Right hindlimb (tissue), 1 donor: Measurements from ENCODE around the gene TNFRSF17.
"Not testable (repeated sequence)": the region's sequence is repeated elsewhere in the genome, so short reads cannot be mapped to it uniquely, and the experiment has no call there.

ENCODE experiments used
- DNase-seq: peaks from one replicate; pipeline ENCODE4 v3.0.0-alpha.2; 2018

TNFRSF17 gene

DNA sequence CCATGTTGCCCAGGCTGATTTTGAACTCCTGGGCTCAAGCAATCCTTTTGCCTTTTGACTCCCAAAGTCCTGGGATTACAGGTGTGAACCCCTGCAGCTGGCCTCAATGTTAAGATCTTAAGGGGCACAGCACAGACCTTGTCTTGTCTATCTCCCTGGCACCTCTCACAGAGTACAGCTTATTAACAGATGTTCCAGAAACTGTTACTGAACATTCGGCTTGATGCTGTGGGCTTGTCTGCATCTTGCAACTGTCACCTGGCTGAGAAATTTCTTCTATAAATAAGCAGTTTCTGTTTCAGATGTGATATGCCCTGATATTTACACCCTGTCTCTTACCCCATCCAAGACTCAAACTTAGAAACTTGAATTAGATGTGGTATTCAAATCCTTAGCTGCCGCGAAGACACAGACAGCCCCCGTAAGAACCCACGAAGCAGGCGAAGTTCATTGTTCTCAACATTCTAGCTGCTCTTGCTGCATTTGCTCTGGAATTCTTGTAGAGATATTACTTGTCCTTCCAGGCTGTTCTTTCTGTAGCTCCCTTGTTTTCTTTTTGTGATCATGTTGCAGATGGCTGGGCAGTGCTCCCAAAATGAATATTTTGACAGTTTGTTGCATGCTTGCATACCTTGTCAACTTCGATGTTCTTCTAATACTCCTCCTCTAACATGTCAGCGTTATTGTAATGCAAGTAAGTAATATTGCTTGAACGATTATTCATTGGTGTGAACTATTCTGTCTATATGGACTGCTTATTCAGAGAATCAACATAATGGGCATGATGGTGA lies at the start of gene TNFRSF17:
TSS of gene TNFRSF17 (plus strand) at position 450 of the 791 bp plus-strand sequence. CDS start at position 565, 115 bp downstream.
- no peak for DNase-seq

DNA sequence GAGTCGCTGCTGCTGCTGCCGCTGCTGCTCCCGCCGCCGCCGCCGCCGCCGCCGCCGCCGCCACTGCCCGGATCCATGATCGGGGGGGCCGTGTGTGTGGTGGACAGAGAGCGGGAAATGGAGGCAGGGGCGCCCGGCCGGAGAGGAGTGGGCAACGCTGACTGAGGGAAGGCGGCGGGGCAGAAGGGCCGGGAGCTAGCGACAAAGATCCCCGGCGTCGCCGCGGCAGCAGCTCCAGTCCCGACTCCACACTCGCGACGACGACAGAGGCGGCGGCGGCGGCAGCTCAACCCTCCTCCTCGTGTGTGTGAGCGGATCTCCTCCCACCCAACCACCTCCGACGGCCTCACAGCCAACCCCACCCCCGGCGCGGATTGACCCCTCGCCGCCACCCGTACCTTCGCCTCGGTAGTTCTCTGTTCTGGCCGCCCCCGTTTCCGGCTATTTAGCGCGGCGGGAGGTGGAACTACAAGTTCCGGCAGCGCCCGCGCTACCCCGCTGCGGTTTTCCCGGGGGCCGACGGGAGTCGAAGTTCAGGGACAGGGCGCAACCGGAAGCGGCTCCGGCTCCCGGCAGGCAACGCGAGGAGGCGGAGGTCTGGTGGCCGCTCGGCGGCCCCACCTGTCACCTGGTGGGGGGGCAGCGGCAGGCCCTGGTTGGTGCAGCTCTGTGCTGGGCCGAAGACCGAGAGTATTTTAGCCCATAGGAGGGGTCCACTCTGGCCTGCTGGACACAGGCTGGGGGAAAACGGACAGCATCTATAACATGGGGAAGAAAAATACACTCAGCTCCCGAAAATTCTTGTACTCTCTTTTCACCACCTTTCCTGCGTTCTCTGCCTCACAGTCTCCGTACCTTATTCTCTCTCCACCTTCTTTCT lies 49.1 kb upstream of the TNFRSF17 start, which contains the start of gene GSPT1:
TSS of gene GSPT1 (minus strand) at position 313 of the 880 bp plus-strand sequence. CDS start at position 77, 236 bp downstream.
- peak; percentile 100 for DNase-seq

DNA sequence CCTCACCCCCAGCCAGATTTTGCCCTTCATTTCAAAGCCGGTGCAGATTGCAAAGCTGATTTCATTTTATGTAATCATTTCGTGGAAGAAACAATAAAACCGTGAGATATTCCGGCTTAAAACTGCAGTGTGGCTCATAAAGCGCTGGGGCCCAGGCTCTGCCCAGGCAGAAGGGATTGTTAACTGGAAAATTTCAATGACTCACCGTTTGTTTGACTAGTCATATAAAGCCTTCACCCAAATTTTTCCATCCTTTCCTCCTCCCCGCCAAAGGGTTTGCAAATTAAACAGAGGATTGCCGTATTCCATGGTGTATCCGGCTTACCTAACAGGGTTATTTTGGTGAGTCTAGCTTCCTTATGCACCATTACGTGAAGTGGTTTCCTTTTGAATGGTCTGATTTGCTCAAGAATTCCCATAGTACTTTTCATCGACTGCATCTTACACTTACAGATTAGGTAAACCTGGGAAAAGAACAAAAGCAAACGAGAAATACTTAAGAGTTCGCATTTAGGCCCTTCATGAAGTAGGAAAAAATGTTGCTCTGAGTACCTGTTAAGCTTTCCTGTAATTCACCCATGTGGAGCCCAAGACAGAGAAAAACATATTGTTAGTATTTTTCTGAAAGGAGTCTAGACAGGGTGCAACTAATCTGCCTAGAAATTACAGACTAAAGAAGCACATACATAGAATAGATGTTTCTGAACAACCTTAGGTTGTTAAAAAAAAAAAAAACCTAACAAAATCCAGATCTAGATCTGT lies 48.3 kb upstream of the TNFRSF17 start:
- no peak for DNase-seq

DNA sequence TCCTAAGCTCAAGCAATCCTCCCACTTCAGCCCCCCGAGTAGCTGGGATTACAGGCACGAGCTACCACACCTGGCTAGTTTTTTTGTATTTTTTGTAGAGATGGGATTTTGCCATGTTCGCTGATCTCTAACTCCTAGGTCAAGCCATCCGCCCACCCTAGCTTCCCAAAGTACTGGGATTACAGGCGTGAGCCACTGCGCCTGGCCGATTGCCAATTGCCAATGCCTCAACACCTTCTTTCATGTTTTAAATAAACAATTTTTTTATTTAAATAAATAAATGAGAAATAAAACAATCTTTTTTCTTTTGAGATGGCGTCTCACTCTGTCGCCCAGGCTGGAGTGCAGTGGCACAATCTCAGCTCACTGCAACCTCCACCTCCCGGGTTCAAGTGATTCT lies 41.0 kb upstream of the TNFRSF17 start:
- not testable (repeated sequence) for DNase-seq

DNA sequence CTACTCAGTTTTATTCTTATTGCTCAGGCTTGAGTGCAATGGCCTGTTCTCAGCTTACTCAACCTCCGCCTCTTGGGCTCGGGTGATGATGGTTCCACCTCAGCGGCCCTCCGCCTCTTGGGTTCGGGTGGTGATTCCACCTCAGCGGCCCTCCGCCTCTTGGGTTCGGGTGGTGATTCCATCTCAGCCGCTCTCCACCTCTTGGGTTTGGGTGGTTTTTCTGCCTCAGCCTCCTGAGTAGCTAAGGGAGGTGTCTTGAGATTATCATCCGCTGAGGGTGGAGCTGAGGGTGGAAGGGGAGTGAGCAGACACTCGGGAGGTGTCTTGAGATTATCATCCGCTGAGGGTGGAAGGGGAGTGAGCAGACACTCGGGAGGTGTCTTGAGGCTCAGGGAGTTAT lies 37.7 kb upstream of the TNFRSF17 start:
- DNase-seq = not testable (repeated sequence)

DNA sequence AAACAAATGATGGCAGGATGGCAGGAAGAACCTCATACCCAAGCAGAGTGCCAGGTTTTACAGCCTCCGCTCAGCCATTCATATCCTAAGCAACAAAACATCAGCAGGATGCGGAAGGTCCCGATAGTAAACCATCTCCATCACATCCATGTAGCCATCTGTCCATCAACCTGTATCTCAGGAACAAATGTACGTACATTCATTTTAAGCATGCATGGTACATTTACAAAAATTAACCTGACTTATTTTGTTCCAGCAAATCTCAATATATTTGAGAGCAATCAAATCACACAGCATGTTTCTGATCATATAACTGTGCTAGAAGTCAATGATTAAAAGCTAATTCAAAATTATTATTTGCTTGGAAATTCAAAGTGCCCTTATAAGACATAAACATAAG lies 23.1 kb upstream of the TNFRSF17 start, which contains the start of gene NPIPB2:
TSS of gene NPIPB2 (minus strand) at position 101 of the 400 bp plus-strand sequence. CDS start at position 101, 0 bp downstream.
- DNase-seq = not testable (repeated sequence)

DNA sequence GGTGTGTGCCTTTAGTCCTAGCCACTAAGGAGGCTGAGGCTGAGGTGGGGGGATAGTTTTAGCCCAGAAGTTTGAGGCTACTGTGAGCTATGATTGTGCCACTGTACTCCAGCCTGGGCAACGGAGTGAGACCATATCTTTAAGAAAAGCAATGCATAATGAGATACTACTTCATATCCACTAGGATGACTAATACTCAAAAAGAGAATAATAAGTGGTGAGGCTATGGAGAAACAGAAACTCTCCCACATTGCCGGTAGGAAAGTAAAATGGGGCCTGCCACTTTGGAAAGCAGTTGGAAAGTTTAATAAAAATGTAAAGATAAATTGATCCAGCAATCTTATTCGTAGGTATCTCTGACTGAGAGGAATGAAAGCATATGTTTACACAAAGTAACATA lies 18.6 kb upstream of the TNFRSF17 start:
- DNase-seq = no peak

DNA sequence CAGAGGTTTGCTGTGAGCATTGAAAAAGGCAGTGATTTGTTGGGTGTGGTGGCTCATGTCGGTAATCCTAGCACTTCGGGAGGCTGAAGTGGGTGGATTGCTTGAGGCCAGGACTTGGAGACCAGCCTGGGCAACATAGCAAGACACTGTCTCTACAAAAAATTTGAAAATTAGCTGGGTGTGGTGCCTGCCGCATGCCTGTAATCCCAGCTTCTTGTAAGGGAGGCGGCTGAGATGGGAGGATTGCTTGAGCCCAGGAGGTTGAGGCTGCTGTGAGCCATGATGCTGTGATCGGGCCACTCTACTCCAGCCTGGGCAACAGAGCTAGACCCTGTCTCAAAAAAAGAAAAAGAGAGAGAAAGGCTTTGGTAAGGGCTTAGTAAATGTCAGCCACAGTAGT lies 16.2 kb upstream of the TNFRSF17 start:
- DNase-seq = no peak

DNA sequence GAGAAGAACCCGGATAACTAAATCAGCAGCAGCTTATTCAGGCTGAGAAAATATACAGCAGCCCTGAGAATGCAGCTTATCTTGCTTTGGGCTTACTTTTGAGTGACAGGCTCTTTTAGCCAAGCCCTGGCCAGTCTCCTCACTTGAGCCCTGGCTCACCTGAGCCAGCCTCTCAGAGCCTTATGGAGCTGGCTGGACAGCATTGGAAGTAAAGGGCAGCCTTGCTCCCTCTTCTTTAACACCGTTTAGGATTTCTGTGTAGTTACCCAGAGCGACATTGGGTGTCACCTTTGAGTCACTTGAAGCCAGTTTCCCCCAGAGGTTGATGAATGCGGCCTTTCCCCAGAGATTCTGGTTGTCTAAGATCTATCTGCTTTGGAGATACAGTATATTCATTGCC lies 15.5 kb upstream of the TNFRSF17 start:
- DNase-seq = no peak

DNA sequence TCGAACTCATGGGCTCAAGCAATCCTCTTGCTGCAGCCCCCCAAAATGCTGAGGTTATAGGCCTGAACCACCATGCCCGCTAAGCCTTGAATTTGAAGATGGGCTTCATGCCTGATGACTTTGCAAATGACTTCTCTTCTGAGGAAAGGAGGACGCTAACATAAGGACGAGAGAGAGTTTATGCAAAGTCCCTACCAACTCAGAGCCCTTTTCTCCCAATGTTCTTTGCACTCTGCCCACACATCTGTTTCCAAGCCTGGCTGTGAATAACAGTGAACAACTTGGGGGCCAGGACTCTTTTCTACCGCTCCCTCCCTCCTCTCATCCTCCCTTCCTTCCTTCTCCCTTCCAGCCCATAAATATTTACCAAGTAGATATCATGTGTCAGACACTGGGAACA lies 14.6 kb upstream of the TNFRSF17 start:
- no peak for DNase-seq

DNA sequence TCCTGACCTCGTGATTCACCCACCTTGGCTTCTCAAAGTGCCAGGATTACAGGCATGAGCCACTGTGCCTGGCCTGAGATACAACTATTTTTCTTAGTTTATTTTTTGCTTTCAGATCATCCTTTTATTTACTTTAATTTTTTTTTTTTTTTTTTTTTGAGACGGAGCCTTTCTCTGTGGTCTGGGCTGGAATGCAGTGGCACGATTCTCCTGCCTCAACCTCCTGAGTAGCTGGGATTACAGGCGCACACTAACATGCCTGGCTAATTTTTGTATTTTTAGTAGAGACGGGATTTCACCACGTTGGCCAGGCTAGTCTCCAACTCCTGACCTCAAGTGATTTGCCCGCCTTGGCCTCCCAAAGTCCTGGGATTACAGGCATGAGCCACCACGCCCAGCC lies 11.4 kb upstream of the TNFRSF17 start:
- not testable (repeated sequence) for DNase-seq

DNA sequence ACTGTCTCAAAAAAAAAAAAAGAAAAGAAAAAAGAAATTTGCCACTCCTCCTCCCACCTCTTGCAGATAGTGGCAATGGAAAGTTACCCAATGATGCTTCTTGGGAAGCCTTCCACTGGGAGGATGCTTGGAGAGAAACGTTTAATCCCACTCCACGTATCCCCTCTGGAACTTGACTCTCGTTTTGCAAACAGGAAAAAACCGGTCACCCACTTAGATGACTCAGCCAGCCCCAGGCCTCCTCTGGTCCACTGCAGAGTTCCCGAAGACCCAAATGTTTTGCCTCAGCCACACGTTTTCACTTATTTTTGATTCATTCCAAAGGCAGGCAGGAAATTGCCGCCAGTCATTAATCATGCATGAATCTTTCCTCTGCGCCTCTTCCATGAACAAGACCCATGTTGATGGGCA lies 9.3 kb upstream of the TNFRSF17 start:
- no peak for DNase-seq

DNA sequence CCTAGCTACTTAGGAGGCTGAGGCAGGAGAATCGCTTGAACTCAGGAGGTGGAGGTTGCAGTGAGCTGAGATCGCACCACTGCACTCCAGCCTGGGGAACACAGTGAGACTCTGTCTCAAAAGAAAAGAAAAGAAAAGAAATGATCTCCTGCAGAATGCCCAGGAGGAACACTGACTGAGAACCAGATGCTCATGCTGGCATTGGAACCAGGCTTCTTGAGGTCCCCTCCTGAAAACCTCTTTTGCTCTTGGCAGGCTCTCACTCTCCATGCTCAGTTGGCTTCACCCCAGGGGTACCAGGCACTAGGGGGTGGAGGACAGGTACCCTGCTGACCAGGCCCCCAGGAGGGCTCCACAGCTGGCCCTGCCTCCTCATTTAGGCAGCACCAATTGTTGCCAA lies 8.5 kb upstream of the TNFRSF17 start:
- no peak for DNase-seq

DNA sequence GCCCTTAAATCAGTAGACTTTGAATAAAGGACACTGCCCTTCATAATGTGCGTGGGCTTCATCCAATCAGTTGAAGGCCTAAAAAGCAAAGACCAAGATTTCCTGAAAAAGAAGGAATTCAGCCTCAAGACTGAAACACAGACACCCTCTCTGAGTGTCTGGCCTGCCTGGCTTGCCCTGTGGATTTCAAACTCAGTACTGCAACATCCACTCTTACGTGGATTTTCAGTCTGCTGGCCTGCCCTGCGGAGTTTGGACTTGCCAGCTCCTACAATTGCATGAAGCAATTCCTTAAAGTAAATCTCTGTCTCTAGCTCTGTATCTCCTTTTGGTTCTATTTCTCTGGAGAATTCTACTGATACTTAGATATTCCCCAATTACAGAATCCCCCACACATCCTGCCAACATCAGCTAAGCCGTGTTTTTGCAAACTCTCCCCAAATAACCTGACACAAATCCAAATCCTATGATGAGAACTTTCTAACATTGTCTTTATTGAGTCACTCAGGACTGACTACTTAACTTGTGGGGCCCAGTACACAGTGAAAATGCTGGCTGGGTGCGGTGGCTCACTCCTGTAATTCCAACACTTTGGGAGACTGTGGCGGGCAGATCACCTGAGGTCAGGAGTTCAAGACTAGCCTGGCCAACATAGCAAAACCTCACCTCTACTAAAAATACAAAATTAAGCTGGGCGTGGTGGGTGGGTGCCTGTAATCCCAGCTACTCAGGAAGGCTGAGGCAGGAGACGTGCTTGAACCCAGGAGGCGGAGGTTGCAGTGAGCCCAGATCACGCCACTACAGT lies 7.2 kb upstream of the TNFRSF17 start:
- DNase-seq = no peak

DNA sequence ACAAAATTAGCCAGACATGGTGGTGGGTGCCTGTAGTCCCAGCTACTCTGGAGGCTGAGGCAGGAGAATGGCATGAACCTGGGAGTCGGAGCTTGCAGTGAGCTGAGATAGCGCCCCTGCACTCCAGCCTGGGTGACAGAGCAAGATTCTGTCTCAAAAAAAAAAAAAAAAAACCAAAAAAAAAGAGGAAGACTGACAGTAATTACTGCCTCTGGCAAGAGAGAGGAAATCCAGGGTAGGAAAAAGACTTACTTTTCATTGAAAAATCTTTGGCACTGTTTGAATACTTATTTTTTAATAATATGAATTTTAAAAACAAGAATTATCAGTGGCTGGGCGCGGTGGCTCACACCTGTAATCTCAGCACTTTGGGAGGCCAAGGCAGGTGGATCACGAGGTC lies 2.6 kb upstream of the TNFRSF17 start:
- DNase-seq = not testable (repeated sequence)

DNA sequence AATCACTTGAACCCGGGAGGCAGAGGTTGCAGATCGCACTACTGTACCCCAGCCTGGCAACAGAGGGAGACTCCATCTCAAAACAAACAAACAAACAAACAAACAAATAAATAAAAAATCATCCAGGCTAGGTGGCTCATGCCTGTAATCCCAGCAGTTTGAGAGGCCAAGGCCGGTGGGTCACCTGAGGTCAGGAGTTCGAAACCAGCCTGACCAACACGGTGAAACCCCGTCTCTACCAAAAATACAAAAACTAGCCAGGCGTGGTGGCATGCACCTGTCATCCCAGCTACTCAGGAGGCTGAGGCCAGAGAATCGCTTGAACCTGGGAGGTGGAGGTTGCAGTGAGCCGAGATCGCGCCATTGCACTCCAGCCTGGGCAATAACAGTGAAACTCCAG lies 2.0 kb upstream of the TNFRSF17 start:
- DNase-seq = not testable (repeated sequence)

DNA sequence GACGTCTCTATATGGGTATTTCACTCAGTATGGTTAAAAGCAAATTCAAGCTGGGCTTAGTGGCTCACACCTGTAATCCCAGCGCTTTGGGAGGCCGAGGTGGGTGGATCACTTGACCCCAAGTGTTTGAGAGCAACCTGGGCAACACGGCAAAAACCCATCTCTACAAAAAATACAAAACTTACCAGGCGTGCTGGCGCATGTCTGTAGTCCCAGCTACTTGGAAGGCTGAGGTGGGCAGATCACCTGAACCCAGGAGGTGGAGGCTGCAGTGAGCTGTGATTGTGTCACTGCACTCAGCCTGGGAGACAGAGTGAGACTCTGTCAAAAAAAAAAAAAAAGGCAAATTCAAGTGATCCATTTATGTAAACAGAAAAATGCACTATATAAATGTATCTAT lies 1.3 kb upstream of the TNFRSF17 start:
- DNase-seq = no peak

DNA sequence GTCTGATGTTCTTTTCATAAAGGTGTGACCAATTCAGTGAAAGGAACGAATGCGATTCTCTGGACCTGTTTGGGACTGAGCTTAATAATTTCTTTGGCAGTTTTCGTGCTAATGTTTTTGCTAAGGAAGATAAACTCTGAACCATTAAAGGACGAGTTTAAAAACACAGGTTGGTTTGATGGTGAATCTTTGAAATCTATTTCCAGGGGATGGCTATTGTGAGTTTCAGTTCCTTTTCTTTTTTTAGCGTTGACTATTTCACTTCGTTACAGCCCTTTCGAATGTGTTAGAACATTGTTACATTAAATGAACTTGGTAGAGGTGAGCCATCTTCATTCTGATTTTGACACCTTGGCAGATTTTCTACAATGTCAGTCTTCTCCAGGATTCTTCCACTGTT lies 1.2 kb downstream of the TNFRSF17 start:
- DNase-seq = no peak

DNA sequence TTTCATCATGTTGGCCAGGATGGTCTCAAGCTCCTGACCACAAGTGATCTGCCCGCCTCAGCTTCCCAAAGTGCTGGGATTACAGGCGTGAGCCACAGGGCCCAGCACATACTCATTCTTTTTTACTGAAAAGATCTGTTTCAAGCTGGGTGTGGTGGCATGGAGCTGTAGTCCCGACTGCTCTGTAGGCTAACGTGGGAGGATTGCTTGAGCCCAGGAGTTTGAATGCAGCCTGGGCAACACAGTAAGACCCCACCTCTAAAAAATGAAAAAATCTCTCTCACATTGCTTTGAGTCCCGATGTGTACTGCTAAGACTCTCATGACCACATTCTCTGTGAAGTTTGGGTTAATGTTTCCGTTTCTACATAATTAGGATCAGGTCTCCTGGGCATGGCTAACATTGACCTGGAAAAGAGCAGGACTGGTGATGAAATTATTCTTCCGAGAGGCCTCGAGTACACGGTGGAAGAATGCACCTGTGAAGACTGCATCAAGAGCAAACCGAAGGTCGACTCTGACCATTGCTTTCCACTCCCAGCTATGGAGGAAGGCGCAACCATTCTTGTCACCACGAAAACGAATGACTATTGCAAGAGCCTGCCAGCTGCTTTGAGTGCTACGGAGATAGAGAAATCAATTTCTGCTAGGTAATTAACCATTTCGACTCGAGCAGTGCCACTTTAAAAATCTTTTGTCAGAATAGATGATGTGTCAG lies 2.3 kb downstream of the TNFRSF17 start:
- DNase-seq = no peak

DNA sequence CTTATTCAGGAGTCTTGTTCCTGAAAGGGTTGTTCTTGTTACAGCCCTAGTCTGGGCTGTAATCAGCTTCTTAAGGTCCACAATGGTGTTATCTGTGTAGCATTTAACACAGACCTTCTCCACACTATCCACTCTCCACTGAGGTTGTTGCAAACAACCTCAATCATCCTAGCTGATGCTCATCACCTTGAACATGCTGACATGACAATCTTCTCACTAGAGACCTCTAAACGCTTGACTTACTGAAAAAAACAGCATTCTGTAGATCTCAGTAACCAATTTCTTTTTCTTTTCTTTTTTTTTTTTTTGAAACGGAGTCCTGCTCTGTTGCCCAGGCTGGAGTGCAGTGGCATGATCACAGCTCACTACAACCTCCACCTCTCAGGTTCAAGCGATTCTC lies 3.6 kb downstream of the TNFRSF17 start:
- no peak for DNase-seq

DNA sequence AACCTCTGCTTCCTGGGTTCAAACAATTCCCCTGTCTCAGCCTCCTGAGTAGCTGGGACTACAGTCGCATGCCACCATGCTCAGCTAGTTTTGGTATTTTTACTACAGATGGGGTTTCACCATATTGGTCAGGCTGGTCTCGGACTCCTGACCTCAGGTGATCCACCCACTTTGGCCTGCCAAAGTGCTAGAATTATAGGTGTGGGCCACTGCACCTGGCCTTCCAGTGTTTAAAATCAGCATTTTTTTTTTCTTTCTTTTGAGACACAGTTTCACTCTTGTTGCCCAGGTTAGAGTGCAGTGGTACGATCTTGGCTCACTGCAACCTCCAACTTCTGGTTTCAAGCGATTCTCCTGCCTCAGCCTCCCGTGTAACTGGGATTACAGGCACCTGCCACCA lies 5.3 kb downstream of the TNFRSF17 start:
- DNase-seq = not testable (repeated sequence)
